Measurements from ENCODE around the gene IKBKE.

The IKBKE gene

GRCh38 chr1:206510371-206510770 lies 40.1 kb downstream of the IKBKE start:
- DNase-seq (ENCODE audit: low spot score), result no peak
- in situ Hi-C loops (cut with MboI; ENCODE audit: low sequenced_read_pairs, unreplicated experiment), result no loop called here
- no peak for TF ChIP-seq CTCF (IDR thresholded peaks at IDR 0.05; ENCODE audit: borderline replicate concordance, control extremely low read depth, extremely low read depth, insufficient read depth, missing control alignments)

GRCh38 chr1:206511362-206512057 lies 41.2 kb downstream of the IKBKE start:
- no peak for TF ChIP-seq CTCF (IDR thresholded peaks at IDR 0.05; ENCODE audit: borderline replicate concordance, control extremely low read depth, extremely low read depth, insufficient read depth, missing control alignments)
- DNase-seq (ENCODE audit: low spot score), result no peak
- in situ Hi-C loops (cut with MboI; ENCODE audit: low sequenced_read_pairs, unreplicated experiment), result no loop called here

GRCh38 chr1:206512058-206512850 lies 42.0 kb downstream of the IKBKE start:
- TF ChIP-seq CTCF (IDR thresholded peaks at IDR 0.05; ENCODE audit: borderline replicate concordance, control extremely low read depth, extremely low read depth, insufficient read depth, missing control alignments), result no peak
- DNase-seq (ENCODE audit: low spot score), result no peak
- in situ Hi-C loops (cut with MboI; ENCODE audit: low sequenced_read_pairs, unreplicated experiment), result no loop called here

GRCh38 chr1:206512851-206513180 lies 42.5 kb downstream of the IKBKE start:
- TF ChIP-seq CTCF (IDR thresholded peaks at IDR 0.05; ENCODE audit: borderline replicate concordance, control extremely low read depth, extremely low read depth, insufficient read depth, missing control alignments), result no peak
- in situ Hi-C loops (cut with MboI; ENCODE audit: low sequenced_read_pairs, unreplicated experiment), result no loop called here
- DNase-seq (ENCODE audit: low spot score), result no peak

- no peak for TF ChIP-seq CTCF (IDR thresholded peaks at IDR 0.05; ENCODE audit: borderline replicate concordance, control extremely low read depth, extremely low read depth, insufficient read depth, missing control alignments)
- in situ Hi-C loops (cut with MboI; ENCODE audit: low sequenced_read_pairs, unreplicated experiment), result no loop called here
- no peak for DNase-seq (ENCODE audit: low spot score)
Measured at GRCh38 chr1:206513312-206514111, 43.2 kb downstream of the IKBKE start.

- DNase-seq (ENCODE audit: low spot score), result no peak
- no peak for TF ChIP-seq CTCF (IDR thresholded peaks at IDR 0.05; ENCODE audit: borderline replicate concordance, control extremely low read depth, extremely low read depth, insufficient read depth, missing control alignments)
- in situ Hi-C loops (cut with MboI; ENCODE audit: low sequenced_read_pairs, unreplicated experiment), result no loop called here
Measured at GRCh38 chr1:206514813-206515387, 44.6 kb downstream of the IKBKE start.

Data from GM13976 (cell line).